ENCODE data around the gene ABL1. TPM values are rescaled to one million over a fixed set of nuclear protein-coding genes. Genes with fewer than 3 reads are reported as not detected.

Gene ABL1
- polyA plus RNA-seq, 1 of the 3 experiments (the other 2 are of a cell fraction) = 24.6 TPM

- no peak overlapping the region for H3K27ac ChIP-seq (ENCODE audit: low read depth in 2 of 2, low read length in 1 of 2)
- TF ChIP-seq SMC3 (IDR thresholded peaks at IDR 0.05; ENCODE audit: low read depth, low read length) (no peak), FOXM1 (IDR thresholded peaks at IDR 0.05; ENCODE audit: low read depth) (no peak)
- peaks cover 47 to 89% of the 10 kb centered on the region in 2 experiments for H3K36me3 ChIP-seq (replicated peaks in 1 of 2; ENCODE audit: control insufficient read depth in 1 of 2, insufficient read depth in 2 of 2, low read length in 1 of 2)
- no peaks in the 10 kb centered on the region for H3K4me1 ChIP-seq (ENCODE audit: control insufficient read depth in 1 of 2, insufficient read depth in 2 of 2, low read depth in 1 of 2, low read length in 1 of 2)
- H3K9ac ChIP-seq = no peak overlapping the region
- no peaks in the 10 kb centered on the region for H3K27me3 ChIP-seq (ENCODE audit: insufficient read depth)
- WGBS (ENCODE audit: low lambda C conversion rate) = 92% methylated on average over 5 of the region's 5 CpGs
- H3K4me3 ChIP-seq (ENCODE audit: low read depth in 2 of 2, low read length in 1 of 2) = no peak overlapping the region
- ChIA-PET POLR2A (no interaction called here), CTCF (interaction anchor here (1.8 to 3.9 kb wide), 3 partner anchors 13 to 163 kb away, joined by 4 to 17 read pairs (median 5); no protein-coding TSS in a partner anchor)
- peaks cover 32% of the 10 kb centered on the region; the same call in 1 of the 2 replicates for H3K79me2 ChIP-seq (ENCODE audit: insufficient read depth)
- H3K9me3 ChIP-seq = no peaks in the 10 kb centered on the region
- H2AFZ ChIP-seq (ENCODE audit: low read depth) = no peak overlapping the region
- no peaks in the 10 kb centered on the region for H3F3A ChIP-seq (replicated peaks; ENCODE audit: insufficient read depth)
- H3K4me2 ChIP-seq = no peak overlapping the region
- no peaks in the 10 kb centered on the region for H3K9me2 ChIP-seq
- DNase-seq = no peak
- H4K20me1 ChIP-seq (ENCODE audit: insufficient read depth) = peaks cover 34% of the 10 kb centered on the region
These were observed 48.4 kb downstream of the ABL1 start for GRCh38 chr9:130883479-130883878.

GRCh38 chr9:130884111-130884531, 49.1 kb downstream of the ABL1 start:
- H3K9me3 ChIP-seq = no peaks in the 10 kb centered on the region
- ChIA-PET CTCF (interaction anchor here (1.8 to 3.9 kb wide), 3 partner anchors 14 to 162 kb away, joined by 4 to 17 read pairs (median 5); no protein-coding TSS in a partner anchor), POLR2A (no interaction called here)
- 88% methylated on average over 10 of the region's 25 CpGs for WGBS (ENCODE audit: low lambda C conversion rate)
- H3K4me1 ChIP-seq (ENCODE audit: control insufficient read depth in 1 of 2, insufficient read depth in 2 of 2, low read depth in 1 of 2, low read length in 1 of 2) = no peaks in the 10 kb centered on the region
- H3K27me3 ChIP-seq (ENCODE audit: insufficient read depth) = no peaks in the 10 kb centered on the region
- no peak overlapping the region for H2AFZ ChIP-seq (ENCODE audit: low read depth)
- H3F3A ChIP-seq (replicated peaks; ENCODE audit: insufficient read depth) = no peaks in the 10 kb centered on the region
- no peaks in the 10 kb centered on the region for H3K9me2 ChIP-seq
- H3K9ac ChIP-seq = no peak overlapping the region
- no peak for TF ChIP-seq FOSL2 (IDR thresholded peaks at IDR 0.05; ENCODE audit: borderline replicate concordance, low read depth)
- no peak for TF ChIP-seq CHD2 (IDR thresholded peaks at IDR 0.05; ENCODE audit: low read length, partially characterized antibody)
- TF ChIP-seq RAD21 (IDR thresholded peaks at IDR 0.05; ENCODE audit: low read length) = no peak
- TF ChIP-seq JUND (IDR thresholded peaks at IDR 0.05) = no peak
- no peak for TF ChIP-seq EP300 (IDR thresholded peaks at IDR 0.05; ENCODE audit: borderline replicate concordance in 1 of 2, low read depth in 1 of 2, low read length in 1 of 2)
- no peak for TF ChIP-seq MEF2A (IDR thresholded peaks at IDR 0.05; ENCODE audit: borderline replicate concordance, low read depth)
- no peak for TF ChIP-seq RCOR1 (IDR thresholded peaks at IDR 0.05; ENCODE audit: low read length)
- no peak overlapping the region for H3K4me3 ChIP-seq (ENCODE audit: low read depth in 2 of 2, low read length in 1 of 2)
- H3K79me2 ChIP-seq (ENCODE audit: insufficient read depth) = peaks cover 32% of the 10 kb centered on the region; the same call in 1 of the 2 replicates
- H3K4me2 ChIP-seq = no peak overlapping the region
- peaks cover 39% of the 10 kb centered on the region for H4K20me1 ChIP-seq (ENCODE audit: insufficient read depth)
- no peak for DNase-seq
- peaks cover 49 to 89% of the 10 kb centered on the region in 2 experiments for H3K36me3 ChIP-seq (replicated peaks in 1 of 2; ENCODE audit: control insufficient read depth in 1 of 2, insufficient read depth in 2 of 2, low read length in 1 of 2)
- H3K27ac ChIP-seq (ENCODE audit: low read depth in 2 of 2, low read length in 1 of 2) = no peak overlapping the region

- no peak for TF ChIP-seq ELF1 (IDR thresholded peaks at IDR 0.05)
- TF ChIP-seq JUND (IDR thresholded peaks at IDR 0.05) = no peak
- TF ChIP-seq RFX5 (IDR thresholded peaks at IDR 0.05; ENCODE audit: low read length) = no peak
- TF ChIP-seq IRF3 (IDR thresholded peaks at IDR 0.05; ENCODE audit: low read depth, low read length) = no peak
- TF ChIP-seq CHD2 (IDR thresholded peaks at IDR 0.05; ENCODE audit: low read length, partially characterized antibody) = no peak
- TF ChIP-seq NRF1 (IDR thresholded peaks at IDR 0.05; ENCODE audit: low read depth, low read length) = no peak
- Histone ChIP-seq H2AFZ (ENCODE audit: low read depth) (no peak overlapping the region), H3K27ac (ENCODE audit: low read depth in 2 of 2, low read length in 1 of 2) (no peak overlapping the region; a peak in 1 of 4 replicates), H3K4me1 (ENCODE audit: control insufficient read depth in 1 of 2, insufficient read depth in 2 of 2, low read depth in 1 of 2, low read length in 1 of 2) (no peaks in the 10 kb centered on the region), H3K4me3 (ENCODE audit: low read depth in 2 of 2, low read length in 1 of 2) (no peak overlapping the region), H3K9me3 (no peaks in the 10 kb centered on the region), H3F3A (replicated peaks; ENCODE audit: insufficient read depth) (no peaks in the 10 kb centered on the region), H3K4me2 (no peak overlapping the region), H3K9me2 (no peaks in the 10 kb centered on the region), H3K36me3 (replicated peaks in 1 of 2; ENCODE audit: control insufficient read depth in 1 of 2, insufficient read depth in 2 of 2, low read length in 1 of 2) (peaks cover 42 to 82% of the 10 kb centered on the region in 2 experiments), H3K9ac (no peak overlapping the region), H3K27me3 (ENCODE audit: insufficient read depth) (no peaks in the 10 kb centered on the region), H4K20me1 (ENCODE audit: insufficient read depth) (peaks cover 39% of the 10 kb centered on the region), H3K79me2 (ENCODE audit: insufficient read depth) (peaks cover 32% of the 10 kb centered on the region; the same call in 1 of the 2 replicates)
- CTCF ChIA-PET = interaction anchor here (1.5 to 3.9 kb wide), 4 partner anchors 15 to 162 kb away, joined by 3 to 17 read pairs (median 4); no protein-coding TSS in a partner anchor
- POLR2A ChIA-PET = no interaction called here
- DNase-seq = no peak
- WGBS (ENCODE audit: low lambda C conversion rate) = 94% methylated on average over 33 of the region's 47 CpGs
These were observed 49.8 kb downstream of the ABL1 start for GRCh38 chr9:130884542-130885483.

Data from SK-N-SH (cell line).